Suppressor macrophage treated with lipopolysaccharide for 1 hour (primary cell): ENCODE measurements around the gene RAMACL.
"Not testable (repeated sequence)": the region's sequence is repeated elsewhere in the genome, so short reads cannot be mapped to it uniquely, and the experiment has no call there.

ENCODE experiments used
- DNase-seq, 3 donors: peaks; one replicate each; pipeline ENCODE4 v3.0.0-alpha.2; 2020 to 2022

RAMACL gene

GRCh38 chr6:166554316-166554715 is 32.2 kb downstream of the RAMACL start:
- no peak for DNase-seq

- peak in 2 of 3 donors; percentile 37 to 45 for DNase-seq
Measured at GRCh38 chr6:166553563-166554271, 32.8 kb downstream of the RAMACL start.

DNA sequence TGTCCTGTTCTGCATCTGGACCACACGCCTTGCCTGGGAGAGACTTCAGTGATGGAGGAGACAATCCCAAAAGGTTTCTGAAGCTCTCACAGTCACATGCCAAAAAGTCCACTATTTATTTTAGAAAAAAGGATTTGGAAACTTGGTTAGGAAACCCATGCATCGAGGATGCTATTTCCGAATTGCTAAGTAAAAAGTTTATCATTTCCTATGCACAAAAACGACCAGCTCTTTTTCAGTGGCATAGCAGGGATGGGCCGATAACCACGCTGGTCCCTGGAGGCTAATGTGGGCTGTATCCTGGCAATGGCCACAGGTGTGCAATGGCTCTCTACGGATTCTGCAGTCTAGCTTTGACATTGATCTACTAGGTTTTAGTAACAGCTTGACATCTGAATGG is 33.9 kb downstream of the RAMACL start:
- DNase-seq, result no peak

DNA sequence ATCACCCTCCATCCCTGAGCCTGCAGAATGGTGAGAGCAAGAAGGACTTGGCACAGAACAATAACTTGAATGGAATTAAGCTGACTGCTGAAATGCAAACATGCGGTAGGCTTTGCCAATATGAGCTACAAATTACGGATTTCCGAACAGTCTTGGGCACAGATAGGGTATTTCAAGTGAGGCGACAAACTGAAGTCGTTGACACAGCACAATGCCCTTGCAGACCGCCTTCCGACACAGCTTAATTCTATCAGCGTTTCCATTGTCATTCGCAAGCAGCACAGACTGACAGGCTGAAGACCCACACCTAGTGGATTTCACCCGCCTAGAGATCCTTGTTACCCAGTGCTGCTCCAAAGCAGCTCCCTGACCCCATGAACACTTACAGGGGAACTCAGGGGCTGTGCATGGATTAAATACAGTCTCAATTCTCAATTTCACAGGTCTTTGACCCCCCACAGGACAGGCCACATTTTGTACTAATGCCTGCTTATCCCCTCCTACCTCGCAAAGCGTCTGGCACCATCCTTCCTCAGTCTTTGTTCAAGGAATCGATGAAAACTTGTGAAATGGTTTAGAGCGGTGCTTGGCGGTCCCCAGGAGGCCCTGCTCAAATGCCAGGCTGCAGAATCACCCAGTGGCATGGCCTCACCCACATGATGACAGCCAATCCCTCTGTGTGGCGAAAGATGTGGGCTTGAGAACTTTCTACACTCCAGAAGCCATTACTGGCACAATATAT is 34.6 kb downstream of the RAMACL start:
- DNase-seq, result no peak

DNA sequence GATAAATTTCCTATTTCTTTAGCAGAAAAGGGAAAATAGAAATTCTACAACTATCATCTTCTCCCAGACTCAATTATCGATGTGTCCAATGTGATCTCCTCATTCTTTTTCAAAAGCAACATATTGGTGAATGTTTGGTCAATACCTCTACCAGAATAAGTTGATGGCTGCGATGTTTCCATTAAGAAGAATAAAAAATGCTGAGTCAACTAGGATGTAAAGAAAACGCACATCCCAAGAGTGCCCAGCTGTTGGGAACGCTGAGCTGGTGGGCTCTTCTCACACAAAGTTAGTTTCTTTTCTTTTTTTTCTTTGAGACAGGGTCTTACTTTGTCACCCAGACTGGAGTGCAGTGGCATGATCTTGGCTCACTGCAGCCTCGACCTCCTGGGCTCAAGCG is 39.8 kb downstream of the RAMACL start:
- no peak for DNase-seq

GRCh38 chr6:166545156-166546034 is 41.1 kb downstream of the RAMACL start:
- DNase-seq, result no peak

DNA sequence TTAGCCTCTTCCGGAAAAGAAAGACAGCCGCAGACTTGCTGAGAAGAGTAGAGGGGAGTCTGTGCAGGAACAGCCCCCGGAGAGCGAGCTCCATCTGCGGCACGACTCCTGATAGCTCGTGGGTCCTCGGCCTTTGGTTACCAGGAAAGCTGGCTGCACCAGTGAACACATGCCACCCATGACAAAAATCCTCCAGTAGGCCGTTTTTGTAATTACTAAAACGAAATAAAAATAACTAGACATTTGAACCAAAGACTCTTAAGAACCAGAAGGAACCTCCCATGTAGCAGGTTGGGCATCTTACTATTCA is 42.2 kb downstream of the RAMACL start:
- DNase-seq, result no peak

- no peak for DNase-seq
Measured at GRCh38 chr6:166543603-166544295, 42.7 kb downstream of the RAMACL start.

- DNase-seq, result no peak
Measured at GRCh38 chr6:166542580-166542912, 43.9 kb downstream of the RAMACL start.

DNA sequence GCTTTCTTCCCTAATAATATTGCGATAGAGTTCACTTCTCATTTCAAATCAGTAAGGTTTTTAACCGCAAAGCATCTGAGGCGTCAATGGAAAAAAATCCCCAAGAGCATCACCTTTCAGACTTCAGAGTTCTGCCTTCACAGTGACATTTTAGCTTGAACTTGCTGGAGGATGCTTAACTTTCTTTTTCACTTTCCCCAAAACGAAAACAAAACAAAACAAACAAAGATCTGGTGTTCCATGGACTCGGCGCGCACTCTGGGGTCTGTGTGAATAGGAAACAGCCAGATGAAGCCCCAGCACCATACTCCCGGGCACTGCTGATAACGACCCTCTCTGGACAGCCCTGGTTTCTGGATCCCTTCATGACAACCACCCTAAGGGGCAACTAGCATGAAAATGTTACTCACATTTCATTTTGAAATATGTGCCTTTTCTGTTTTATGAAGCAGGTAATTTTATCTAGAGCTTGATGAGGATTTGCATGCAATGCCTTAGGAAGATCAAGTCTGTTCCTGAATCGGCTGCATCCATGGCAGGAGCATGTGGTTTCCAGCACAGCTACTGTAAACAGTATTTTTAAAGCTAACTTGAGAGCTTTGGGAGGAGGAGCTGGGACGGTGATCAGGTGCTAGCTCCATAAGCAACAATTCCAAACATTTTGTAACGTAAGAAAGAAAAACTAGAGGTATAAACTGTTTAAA is 44.5 kb downstream of the RAMACL start:
- DNase-seq, result no peak

DNA sequence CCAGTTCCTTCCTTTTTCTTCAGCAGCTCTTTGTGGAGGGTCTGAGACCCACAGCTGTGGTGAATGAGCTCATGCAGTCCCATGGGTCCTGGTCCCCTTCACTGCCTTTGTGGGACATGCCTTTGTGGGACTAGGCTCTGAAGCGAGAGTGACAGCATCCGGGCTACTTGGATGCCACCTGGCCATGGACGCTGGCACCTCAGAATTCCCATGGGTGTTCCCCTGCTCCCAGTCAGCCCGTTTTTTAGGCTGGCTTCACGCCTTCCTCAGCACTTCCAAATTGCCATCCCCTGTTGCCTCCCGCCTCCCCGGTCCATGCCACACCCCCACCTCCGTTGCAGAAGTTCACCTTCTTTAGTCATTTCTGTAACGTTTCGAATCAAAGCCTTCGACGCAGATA is 45.1 kb downstream of the RAMACL start:
- DNase-seq, result no peak

DNA sequence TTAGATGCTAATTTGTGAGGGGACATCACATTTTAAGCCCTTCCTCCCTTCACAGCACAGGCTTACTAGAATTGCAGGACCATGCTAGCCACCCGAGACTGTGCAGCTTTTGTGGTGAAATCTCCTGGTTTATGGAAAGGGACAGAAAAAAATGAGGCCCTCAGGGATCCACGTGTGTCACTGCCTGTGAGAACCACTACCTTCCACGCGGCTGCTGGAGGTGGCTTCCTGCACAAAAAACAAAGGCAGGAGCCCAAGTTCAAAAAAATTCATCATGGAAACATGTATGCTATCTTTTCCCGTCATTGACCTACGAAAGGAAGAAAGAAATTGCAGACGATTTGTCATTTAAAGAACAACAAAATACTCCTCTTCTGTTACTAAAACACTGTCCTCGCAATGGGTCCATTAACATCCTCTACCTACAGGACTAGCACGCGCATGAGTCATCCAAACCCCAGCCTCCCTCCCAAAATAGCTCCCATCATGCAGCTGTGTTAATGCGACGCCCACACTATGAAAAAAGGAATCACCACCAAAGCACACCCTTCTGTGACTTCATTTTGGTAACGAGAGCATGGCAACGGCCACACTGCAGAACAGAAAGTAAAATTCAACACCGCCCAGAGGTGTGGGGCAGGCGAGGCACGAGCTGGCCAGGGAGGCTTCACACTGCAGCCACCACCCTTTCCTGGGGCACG is 45.7 kb downstream of the RAMACL start:
- peak; percentile 69 to 77 (median 72) for DNase-seq

GRCh38 chr6:166539543-166539942 is 46.9 kb downstream of the RAMACL start:
- no peak for DNase-seq

DNA sequence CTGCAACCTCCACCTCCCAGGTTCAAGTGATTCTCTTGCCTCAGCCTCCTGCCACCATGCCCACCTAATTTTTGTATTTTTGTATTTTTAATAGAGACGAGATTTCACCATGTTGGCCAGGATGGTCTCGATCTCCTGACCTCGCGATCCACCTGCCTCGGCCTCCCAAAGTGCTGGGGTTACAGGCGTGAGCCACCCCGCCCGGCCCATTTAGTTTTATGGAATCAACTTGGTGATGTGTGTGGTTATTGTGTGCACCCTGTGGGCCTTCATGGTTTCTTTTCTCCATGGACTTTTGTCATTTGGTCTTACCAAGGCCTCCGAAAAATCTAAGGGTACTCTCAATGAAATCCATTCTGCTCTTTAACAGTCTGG is 47.5 kb downstream of the RAMACL start:
- not testable (repeated sequence) for DNase-seq

DNA sequence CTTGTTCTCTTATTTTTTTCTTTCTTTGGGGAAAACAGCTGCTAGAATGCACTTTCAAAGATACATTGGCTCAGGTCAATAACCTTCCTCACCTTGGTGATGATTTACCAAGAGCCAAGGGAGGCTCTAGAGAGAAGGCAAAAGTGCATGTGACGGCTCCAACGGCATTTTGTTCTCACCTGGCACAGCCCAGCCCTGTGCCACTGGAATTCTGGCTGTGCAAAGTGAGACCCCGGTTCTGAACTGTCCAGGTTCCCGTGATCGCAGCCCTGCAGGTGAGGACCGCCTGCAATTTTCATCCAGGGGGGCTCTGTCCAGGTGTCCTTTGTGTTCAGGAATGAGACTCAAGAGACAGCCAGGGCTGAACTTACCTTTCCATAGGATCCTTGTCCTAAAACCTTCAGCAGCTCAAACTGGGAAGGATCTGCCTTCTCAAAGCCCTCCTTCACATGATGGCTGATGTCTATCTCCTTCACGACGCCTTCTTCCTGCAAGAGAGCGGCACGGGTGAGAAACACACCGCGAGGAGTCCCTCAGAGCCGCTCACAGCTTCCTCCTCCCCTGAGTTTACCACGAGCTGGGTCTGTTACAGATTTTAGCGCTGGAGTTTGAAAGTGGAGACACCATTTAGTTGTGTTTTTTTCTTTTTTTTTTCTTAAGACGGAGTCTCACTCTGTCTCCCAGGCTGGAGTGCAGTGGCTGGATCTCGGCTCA is 48.0 kb downstream of the RAMACL start:
- no peak for DNase-seq

GRCh38 chr6:166534658-166535406 is 51.6 kb downstream of the RAMACL start:
- no peak for DNase-seq

DNA sequence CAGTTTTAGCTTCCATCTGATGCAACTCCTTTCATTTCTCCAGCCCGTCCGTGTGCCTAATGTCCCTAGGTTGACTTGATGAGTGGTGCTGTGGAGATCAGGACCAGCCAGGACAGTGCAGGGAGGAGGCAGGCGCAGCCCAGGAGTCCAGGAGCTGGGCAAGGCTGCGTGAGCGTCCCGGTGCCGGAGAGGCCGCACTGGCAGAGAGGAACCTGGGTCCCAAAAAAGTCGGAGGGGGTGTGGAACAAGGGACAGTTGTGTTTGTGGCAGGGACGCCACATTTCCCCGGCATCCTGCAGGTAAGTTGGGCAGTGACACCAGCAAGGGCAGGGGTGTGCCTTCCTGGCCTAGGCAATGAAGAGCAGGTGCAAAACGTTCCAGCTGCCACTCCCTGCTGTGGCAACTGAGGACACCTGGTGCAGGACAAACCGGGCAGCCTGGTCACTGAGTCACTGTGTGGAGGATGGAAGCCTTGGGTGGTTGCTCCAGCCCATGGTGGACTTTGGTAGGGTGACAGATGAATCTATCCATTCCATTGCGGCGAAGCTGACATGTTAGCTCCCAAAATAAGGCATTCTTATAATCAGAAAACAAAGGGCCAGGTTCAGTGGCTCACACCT is 53.2 kb downstream of the RAMACL start:
- DNase-seq, result no peak
